HG03521 (cell line): Measurements from ENCODE around the gene C17orf67.
A peak's percentile ranks its signal among the peaks of the same experiment; 100 is the strongest.

ENCODE experiments used
- ATAC-seq: cut with Tn5 transposase; IDR thresholded peaks from one replicate; pipeline ENCODE4 v1.9.1; 2021; ENCODE audit warnings: mild to moderate bottlenecking, moderate library complexity; ENCODE audit not compliant: unreplicated experiment

Gene C17orf67

DNA sequence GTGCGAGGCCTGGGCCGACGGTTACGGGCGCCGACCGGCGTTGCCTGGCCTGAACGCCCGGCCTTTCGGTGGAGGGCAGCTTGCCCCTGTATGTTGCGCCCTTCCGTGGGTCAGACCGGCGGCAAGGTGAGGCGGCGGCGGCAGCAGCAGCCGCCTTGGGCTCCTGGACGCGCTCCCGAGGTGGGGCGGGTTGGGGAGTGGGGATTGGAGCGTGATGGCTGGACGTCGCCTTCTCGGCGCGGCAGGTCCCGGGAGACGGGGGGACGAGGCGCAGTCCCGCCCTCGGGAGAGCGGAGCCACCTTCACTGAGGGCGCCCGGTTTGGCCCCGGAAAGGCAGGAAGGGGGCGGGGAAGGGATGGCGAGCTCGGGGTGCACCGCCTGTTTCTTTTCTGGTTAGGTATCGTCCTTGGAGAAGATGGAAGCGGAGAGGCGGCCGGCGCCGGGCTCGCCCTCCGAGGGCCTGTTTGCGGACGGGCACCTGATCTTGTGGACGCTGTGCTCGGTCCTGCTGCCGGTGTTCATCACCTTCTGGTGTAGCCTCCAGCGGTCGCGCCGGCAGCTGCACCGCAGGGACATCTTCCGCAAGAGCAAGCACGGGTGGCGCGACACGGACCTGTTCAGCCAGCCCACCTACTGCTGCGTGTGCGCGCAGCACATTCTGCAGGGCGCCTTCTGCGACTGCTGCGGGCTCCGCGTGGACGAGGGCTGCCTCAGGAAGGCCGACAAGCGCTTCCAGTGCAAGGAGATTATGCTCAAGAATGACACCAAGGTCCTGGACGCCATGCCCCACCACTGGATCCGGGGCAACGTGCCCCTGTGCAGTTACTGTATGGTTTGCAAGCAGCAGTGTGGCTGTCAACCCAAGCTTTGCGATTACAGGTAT lies 902 bp upstream of the C17orf67 start:
- peak; percentile 14 for ATAC-seq

GRCh38 chr17:56833057-56833808 lies 487 bp downstream of the C17orf67 start:
- ATAC-seq, result peak; percentile 40

GRCh38 chr17:56832446-56832845 lies 1.3 kb downstream of the C17orf67 start:
- no peak for ATAC-seq

- no peak for ATAC-seq
Measured at GRCh38 chr17:56831369-56832095, 2.2 kb downstream of the C17orf67 start.

DNA sequence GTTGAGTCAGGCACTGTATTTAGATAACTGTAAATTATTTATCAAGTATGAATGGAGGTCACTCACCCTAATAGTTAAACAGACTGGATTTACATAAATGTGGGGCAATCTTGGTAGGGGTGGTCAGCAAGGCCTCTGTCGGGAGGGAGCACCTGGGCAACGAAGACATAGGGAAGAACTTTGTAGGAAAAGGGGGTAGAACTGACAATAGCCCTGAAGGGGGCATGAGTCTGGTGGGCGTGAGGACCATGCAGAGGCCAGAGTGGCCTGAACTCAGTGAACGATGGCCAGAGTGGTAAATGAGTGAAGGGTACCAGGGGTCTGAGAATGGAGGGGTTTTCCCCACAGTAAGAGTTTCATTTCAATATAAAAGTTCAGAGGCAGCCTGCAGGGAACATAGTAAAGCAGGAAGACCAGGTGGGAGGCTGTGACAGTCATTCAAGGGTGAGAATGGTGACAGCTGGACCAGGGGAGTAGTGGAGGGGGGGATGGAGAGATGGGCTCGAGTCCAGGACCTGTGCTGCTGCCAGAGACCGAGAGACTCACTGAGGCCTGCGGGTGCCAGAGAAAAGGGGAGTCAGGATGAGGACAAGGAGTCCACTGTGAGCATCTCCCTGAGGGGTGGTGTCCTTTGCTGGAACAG lies 2.9 kb downstream of the C17orf67 start:
- ATAC-seq, result no peak

DNA sequence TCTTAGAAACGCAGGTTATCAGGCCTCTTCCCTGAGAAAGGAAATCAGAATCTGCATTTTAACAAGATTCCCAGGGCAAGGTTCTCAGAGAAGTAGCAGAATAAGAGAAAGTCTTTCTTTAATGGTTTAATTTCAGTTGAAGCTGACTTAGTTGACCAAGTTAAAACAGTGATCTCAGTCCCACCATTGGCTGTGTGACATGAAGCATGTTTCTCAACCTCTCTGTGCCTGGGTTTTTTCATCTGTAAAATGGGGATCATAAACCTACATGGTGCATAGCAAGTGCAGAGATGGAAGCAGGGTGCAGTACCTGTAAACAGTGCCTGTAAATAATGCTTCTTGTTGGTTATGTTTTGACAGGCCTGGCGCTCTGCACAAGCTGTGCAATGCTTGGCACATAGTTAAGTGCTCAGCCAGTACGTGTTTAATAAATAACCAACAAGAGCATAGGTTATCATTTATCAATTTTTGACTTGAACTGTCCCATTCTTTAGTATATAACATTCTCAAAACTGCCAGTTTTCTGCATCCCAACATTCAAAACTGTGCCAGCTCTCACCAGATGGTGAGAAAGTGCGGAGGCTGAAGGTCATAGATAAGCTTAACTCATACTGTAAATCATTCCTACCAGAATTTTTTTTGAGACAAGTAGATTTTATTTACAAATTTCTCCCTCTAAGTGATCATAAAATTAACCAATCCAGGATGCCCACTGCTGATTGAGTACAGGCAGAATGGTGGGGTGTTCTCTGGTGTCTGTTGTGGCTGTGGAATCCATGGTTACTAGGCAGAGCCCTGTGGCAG lies 6.9 kb downstream of the C17orf67 start:
- no peak for ATAC-seq

DNA sequence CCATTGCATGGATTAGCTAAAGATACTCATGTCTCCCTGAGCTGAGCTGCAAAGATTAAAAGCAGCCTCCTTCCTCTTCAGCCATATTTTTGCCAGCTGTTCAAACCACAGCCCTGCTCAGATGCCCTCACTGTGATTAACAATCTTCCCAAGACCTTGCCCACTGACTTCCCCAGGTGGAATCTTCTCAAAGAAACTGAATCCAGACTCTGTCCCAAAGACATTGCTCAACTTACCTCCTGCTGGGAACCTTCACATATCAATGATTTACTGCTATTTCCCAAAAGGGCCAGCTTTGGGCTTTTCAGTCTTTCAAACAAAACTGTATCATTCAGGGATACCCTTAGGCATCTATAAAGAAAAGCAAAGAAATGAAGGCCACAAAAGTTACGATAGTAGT lies 9.2 kb downstream of the C17orf67 start:
- no peak for ATAC-seq

DNA sequence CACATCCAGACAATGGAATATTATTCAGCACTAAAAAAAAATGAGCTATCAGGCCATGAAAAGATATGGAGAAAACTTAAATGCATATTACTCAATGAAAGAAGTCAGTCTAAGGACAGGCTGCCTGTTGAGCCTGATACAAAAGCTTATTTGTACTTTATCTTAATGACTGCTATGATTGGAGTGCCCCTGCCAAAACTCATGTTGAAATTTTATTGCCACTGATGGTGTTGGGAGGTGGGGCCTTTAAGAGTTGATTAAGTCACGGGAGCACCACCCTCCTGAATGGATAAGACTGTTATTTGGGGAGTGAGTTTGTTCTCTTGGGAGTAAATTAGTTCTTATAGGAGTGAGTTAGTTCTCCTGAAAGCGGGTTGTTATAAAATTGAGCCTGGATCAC lies 9.9 kb downstream of the C17orf67 start:
- ATAC-seq, result no peak

DNA sequence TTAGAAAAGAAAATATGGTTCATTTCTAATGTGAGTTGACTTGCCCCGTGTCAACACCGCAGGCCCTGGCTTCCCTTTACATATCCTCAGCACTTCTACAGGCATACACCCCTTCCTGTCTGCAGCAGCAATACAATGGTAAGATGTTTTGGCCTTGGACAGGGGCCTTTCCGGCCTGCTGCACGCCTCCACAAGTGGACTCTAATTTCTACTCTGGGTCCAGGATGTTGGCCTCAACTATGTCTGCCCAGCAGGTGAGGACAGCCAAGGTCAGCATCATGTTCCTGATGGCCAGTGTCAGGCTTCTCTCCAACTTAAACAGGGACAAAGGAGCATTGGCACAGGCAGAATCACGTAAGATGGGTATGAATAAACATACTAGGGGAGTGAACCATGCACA lies 11.0 kb downstream of the C17orf67 start:
- ATAC-seq, result no peak

- no peak for ATAC-seq
Measured at GRCh38 chr17:56821847-56822534, 11.7 kb downstream of the C17orf67 start.

DNA sequence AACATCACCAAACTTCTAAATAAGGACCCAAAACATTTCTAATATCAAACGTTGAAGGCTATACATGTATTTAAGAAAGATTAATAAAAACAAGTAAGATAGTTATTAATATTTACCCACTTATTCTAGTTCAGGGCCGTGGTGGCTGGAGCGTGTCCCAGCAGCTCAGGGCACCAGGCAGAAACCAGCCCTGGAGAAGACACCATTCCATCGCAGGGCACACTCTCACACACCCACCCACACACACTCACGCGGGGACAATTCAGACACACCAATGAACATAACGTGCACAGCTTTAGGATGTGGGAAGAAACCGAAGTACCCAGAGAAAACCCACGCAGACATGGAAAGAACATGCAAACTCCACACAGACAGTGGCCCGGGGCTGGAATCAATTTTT lies 13.5 kb downstream of the C17orf67 start:
- no peak for ATAC-seq

DNA sequence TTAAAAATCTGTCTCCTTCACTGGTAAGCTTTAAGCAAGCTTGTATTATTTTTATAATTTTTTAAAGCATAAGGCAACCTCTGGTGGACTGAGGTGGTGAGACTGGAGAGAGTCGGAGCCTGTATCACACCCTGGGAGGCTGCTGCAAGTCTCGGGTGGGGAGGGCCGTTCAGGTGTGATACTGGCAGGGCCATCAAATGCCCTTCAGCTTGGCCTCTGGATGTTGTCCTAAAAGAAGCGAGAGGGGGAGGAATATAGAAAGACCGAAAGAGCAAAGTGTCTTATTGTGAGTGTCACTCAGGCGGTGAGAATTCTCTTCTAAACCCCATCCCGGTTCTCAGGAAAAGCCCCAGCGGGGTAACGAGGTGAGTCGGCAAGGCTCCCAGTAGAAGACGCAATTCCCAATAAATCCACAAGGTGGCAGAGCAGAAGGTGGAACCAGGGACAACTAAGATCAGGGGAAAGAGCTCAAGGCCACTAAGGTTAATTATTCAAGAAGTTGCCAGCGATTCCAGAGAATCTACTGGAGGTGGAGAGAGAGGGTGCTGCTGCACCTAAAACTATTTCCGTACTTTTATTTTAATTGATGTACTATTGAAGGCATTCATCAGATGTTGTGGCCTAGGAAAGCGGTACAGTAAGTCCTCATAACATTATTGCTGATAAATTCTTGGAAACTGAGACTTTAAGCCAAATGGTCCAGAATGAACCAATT lies 14.1 kb downstream of the C17orf67 start:
- ATAC-seq, result no peak

DNA sequence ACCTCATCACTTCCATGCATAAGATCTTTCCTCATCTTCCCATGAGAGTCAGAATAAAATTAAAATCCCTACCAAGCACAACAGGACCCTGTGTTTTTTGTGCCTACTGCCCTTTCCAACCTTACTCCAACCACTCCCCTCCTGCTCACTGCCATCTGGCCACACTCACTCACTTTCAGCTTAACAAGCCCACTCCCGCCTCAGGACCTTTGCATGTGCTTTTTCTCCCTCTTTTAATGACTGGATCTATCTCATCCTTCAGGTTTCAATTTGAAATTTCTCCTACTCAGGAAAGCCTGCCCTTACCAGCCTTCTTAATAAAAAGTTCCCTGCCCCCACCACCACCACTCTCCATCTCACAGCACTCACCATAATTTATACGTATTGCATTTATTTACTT lies 14.7 kb downstream of the C17orf67 start:
- ATAC-seq, result no peak

- ATAC-seq, result no peak
Measured at GRCh38 chr17:56817066-56817465, 16.7 kb downstream of the C17orf67 start.

GRCh38 chr17:56815711-56816110 lies 18.0 kb downstream of the C17orf67 start:
- no peak for ATAC-seq

GRCh38 chr17:56812901-56813388 lies 20.8 kb downstream of the C17orf67 start:
- no peak for ATAC-seq

DNA sequence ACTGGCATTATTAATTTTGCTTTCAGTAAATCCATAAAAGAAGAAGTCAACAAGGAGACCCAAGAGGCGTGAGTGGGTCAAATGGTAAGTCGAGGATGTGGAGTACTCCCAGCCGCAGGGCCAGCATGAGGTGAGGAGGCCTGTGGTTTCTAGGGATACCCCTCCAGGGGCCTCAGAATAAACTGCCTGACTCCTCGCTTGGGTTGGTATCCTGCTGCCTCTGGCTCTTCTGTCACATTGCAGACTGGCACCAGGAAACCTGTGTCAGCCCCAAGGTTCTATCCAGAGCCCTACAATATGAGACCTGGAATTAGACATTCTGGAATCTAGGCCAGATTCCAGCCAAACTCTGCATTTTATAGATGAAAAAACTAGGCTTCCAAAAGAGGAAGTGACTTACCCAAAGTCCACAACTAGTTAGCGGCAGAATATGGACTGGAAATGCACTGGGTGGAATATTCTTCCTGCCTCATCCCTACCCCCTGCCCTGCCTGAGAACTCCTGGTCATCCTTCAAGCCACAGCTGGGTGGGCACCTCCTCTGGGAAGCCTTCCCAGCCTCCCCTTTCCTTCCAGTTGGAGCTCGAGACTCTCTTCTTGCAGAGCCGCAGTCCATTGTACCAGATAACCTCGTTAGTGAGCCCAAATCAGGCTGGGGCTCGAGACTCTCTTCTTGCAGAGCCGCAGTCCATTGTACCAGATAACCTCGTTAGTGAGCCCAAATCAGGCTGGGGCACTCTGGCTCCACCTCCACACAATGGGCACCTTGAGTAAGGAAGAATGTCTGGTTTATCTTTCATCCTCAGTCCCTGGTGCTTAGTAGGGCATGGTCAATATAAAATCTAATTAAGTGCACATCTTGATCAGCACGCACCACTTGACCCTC lies 22.6 kb downstream of the C17orf67 start:
- ATAC-seq, result no peak

- ATAC-seq, result no peak
Measured at GRCh38 chr17:56810343-56810742, 23.4 kb downstream of the C17orf67 start.
